ENCODE data around the gene DTX3.

The DTX3 gene

DNA sequence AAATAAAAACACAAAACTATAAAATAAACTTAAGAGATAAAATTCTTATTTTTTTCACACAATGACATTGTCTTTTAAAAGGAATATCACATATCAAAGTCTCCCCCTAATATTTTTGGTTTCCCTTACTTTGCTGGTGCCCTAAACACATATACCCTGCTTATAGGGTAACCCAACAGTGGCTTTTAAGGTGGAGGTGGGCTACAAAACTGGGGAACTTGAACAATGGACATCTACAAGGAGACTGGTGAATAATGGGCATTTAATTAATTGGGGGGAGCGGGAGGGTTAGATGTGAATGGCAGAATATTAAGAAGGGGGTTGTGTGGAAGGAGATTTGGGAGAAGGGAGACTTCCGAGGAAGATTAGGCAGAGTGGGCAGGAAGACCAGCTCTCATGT is 18.8 kb downstream of the DTX3 start:
- Histone ChIP-seq H3K27ac (no peak overlapping the region), H3K27me3 (ENCODE audit: insufficient read depth, low read depth, severe bottlenecking) (no peaks in the 10 kb centered on the region), H3K36me3 (peaks cover 84% of the 10 kb centered on the region), H3K9me3 (ENCODE audit: severe bottlenecking) (no peaks in the 10 kb centered on the region), H3K4me3 (ENCODE audit: low read depth, low read length) (no peak overlapping the region)
- TF ChIP-seq, protein P1, sequence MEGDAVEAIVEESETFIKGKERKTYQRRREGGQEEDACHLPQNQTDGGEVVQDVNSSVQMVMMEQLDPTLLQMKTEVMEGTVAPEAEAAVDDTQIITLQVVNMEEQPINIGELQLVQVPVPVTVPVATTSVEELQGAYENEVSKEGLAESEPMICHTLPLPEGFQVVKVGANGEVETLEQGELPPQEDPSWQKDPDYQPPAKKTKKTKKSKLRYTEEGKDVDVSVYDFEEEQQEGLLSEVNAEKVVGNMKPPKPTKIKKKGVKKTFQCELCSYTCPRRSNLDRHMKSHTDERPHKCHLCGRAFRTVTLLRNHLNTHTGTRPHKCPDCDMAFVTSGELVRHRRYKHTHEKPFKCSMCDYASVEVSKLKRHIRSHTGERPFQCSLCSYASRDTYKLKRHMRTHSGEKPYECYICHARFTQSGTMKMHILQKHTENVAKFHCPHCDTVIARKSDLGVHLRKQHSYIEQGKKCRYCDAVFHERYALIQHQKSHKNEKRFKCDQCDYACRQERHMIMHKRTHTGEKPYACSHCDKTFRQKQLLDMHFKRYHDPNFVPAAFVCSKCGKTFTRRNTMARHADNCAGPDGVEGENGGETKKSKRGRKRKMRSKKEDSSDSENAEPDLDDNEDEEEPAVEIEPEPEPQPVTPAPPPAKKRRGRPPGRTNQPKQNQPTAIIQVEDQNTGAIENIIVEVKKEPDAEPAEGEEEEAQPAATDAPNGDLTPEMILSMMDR (IDR thresholded peaks at IDR 0.05; ENCODE audit: low read depth, low read length): no peak
- DNase-seq: no peak

DNA sequence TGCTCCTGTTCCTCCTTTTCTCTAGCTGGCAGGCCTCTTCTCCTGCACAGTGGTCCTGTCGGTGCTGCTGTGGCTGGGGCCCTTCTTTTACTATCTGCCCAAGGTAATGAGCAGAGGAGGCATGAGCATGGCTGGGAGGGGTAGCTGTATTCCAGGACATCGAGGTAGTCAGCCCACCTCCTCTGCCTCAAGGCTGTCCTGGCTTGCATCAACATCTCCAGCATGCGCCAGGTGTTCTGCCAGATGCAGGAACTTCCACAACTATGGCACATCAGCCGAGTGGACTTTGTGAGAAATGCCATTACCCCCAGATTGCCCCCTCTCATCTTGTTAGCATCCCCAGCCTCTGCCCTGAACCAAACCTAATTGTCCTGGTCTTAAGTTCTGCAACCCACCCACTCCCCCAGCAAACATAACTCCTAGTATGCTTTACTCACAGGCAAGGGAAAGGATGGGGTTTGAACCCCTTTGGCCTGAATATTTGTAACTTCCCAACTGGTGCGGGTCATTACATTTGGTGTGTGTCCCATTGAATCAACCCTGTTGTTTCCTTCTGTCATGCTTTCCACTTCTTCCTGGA is 19.3 kb downstream of the DTX3 start:
- no peak overlapping the region for H3K27ac ChIP-seq
- no peaks in the 10 kb centered on the region for H3K27me3 ChIP-seq (ENCODE audit: insufficient read depth, low read depth, severe bottlenecking)
- H3K36me3 ChIP-seq: peaks cover 88% of the 10 kb centered on the region
- no peak for DNase-seq
- TF ChIP-seq, protein P1 (IDR thresholded peaks at IDR 0.05; ENCODE audit: low read depth, low read length): no peak
- H3K4me3 ChIP-seq (ENCODE audit: low read depth, low read length): no peak overlapping the region
- no peaks in the 10 kb centered on the region for H3K9me3 ChIP-seq (ENCODE audit: severe bottlenecking)

DNA sequence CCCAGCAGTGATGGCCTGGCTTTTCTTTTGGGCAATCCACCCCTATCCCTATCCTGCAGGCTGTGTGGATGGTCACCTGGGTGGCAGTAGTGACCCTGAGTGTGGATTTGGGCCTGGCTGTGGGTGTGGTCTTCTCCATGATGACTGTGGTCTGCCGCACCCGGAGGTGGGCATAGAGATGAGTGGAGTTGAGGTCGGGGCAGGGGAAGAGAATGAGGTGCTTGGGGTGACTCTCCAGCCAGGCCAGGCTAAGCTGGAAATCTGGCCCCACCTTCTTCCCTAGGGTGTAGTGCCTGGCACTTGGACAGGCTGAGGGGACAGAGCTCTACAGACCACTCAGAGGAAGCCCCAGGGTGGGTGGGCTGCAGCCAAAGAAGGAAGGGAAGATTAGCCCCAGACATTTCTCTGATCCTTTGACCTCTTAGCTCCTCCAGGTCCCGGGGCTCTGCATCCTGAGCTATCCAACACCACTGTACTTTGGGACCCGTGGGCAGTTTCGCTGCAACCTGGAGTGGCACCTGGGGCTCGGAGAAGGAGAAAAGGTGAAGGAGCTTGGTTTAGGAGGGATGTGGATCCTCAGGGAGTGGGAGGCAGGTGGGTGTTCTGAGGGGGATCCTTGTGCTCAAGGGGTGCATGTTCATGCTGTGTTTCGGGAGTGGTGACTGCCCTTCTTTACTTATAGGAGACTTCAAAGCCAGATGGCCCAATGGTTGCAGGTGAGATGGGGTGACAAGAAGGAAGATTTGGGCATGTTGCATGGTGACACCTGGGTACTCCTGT is 20.0 kb downstream of the DTX3 start:
- H3K27me3 ChIP-seq (ENCODE audit: insufficient read depth, low read depth, severe bottlenecking): no peaks in the 10 kb centered on the region
- TF ChIP-seq, protein P1 (IDR thresholded peaks at IDR 0.05; ENCODE audit: low read depth, low read length): no peak
- no peak overlapping the region for H3K27ac ChIP-seq
- H3K36me3 ChIP-seq: peaks cover 88% of the 10 kb centered on the region
- no peak for DNase-seq
- no peak overlapping the region for H3K4me3 ChIP-seq (ENCODE audit: low read depth, low read length)
- H3K9me3 ChIP-seq (ENCODE audit: severe bottlenecking): no peaks in the 10 kb centered on the region

DNA sequence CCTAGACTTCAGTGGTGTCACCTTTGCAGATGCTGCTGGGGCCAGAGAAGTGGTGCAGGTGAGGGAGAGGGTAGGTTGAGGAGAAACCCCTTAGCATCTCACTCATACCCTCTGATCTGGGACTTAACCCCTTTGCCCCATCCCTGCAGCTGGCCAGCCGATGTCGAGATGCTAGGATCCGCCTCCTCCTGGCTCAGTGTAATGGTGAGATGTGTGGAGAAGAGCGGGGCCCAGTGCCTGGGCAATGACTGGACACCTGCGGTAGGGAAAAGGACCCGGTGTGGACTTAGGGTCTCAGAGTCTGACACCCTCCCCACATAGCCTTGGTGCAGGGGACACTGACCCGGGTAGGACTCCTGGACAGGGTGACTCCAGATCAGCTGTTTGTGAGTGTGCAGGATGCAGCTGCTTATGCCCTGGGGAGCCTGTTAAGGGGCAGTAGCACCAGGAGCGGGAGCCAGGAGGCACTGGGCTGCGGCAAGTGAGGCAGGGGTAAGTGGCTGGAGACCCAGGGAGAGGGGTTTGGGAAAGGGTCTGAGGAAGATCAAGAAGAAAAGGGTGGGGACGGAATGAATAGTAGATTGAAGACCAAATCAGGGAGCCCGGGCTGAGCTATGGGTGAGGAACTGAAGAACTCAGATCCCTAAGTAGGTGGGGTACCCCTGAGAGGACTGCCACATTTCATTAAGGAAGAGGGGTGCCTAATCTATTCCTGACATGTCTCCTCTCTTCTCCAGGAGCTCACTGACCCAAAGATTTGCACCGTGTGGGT is 20.8 kb downstream of the DTX3 start:
- no peak overlapping the region for H3K27ac ChIP-seq
- H3K4me3 ChIP-seq (ENCODE audit: low read depth, low read length): no peak overlapping the region
- H3K36me3 ChIP-seq: peaks cover 84% of the 10 kb centered on the region
- no peak for DNase-seq
- H3K27me3 ChIP-seq (ENCODE audit: insufficient read depth, low read depth, severe bottlenecking): no peaks in the 10 kb centered on the region
- no peaks in the 10 kb centered on the region for H3K9me3 ChIP-seq (ENCODE audit: severe bottlenecking)
- TF ChIP-seq, protein P1 (IDR thresholded peaks at IDR 0.05; ENCODE audit: low read depth, low read length): no peak

DNA sequence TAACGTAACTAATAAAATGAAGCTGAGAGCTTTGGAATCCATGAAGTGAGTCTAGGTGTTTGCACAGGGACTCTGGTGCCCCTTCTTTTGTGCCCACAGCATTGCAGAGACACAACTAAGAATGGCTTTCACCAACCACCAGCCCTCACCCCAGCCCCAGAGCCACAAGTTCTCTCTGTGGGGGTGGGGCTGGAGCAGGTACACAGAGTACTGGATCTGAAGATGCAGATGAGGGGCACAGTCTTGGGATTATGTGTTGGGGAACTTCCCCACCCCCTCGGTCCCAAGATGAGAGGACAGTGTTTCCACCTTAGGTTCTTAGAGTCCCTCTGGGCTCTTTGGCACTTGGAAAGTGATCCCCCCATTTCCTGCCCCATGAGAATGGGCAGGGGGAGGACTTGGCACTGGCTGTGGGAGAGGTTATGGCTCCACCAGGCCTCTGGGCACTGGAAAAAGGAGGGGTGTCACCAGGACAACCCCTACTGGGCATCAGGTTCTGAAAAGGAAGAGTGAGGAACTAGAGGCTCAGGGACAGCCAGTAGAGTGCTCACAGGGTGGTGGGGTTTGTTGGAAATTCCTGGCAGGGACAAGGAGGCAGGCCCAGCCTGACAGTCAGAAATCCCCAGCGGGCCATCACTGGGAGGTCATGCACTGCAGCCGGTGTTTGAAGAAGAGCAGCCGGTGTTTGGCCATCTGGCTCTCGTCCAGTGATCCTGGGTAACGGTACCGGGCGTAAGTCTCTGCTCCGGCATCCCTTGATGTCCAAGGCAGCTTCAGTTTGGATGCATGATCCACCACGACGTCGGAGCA is 21.7 kb downstream of the DTX3 start:
- peaks cover 82% of the 10 kb centered on the region for H3K36me3 ChIP-seq
- DNase-seq: no peak
- no peak overlapping the region for H3K4me3 ChIP-seq (ENCODE audit: low read depth, low read length)
- H3K27me3 ChIP-seq (ENCODE audit: insufficient read depth, low read depth, severe bottlenecking): no peaks in the 10 kb centered on the region
- TF ChIP-seq, protein P1 (IDR thresholded peaks at IDR 0.05; ENCODE audit: low read depth, low read length): no peak
- no peaks in the 10 kb centered on the region for H3K9me3 ChIP-seq (ENCODE audit: severe bottlenecking)
- H3K27ac ChIP-seq: no peak overlapping the region

All from WERI-Rb-1 (cell line).